Measurements from ENCODE around the gene GCNT1.

DNA sequence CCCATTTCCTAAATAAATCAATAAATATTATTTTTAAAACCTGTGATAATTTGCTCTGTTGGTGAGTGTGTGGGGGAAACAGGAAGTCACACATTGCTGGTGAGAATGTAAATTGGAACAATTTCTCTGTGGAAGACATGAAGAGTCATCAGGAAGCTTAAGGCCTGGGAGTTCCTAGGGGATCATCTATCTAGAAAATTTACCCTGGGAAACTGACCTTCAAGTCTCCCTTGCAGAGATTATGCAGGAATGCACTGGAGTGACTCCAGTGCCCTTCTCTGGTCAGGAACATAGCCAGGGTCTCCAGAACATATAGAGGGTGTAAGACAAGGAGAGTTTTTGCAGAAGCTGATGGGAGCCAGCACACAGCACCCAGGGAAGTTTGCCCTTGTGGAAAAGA lies 13.0 kb upstream of the GCNT1 start:
- TF ChIP-seq, protein P1, sequence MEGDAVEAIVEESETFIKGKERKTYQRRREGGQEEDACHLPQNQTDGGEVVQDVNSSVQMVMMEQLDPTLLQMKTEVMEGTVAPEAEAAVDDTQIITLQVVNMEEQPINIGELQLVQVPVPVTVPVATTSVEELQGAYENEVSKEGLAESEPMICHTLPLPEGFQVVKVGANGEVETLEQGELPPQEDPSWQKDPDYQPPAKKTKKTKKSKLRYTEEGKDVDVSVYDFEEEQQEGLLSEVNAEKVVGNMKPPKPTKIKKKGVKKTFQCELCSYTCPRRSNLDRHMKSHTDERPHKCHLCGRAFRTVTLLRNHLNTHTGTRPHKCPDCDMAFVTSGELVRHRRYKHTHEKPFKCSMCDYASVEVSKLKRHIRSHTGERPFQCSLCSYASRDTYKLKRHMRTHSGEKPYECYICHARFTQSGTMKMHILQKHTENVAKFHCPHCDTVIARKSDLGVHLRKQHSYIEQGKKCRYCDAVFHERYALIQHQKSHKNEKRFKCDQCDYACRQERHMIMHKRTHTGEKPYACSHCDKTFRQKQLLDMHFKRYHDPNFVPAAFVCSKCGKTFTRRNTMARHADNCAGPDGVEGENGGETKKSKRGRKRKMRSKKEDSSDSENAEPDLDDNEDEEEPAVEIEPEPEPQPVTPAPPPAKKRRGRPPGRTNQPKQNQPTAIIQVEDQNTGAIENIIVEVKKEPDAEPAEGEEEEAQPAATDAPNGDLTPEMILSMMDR (IDR thresholded peaks at IDR 0.05; ENCODE audit: low read length): no peak
- no peak for TF ChIP-seq EZH2 (IDR thresholded peaks at IDR 0.05; ENCODE audit: borderline replicate concordance, low read length)

Measured in OCI-LY1 (cell line).